IPS-15b (cell line): ENCODE measurements around the gene KHNYN.
A peak's percentile ranks its signal among the peaks of the same experiment; 100 is the strongest.
"Not testable (repeated sequence)": the region's sequence is repeated elsewhere in the genome, so short reads cannot be mapped to it uniquely, and the experiment has no call there.

Experiments
- H3K27me3 ChIP-seq: one replicate; pipeline ENCODE4 v1.6.1; 2013; ENCODE audit warnings: low read length; ENCODE audit not compliant: control insufficient read depth, insufficient read depth
- H3K36me3 ChIP-seq: one replicate; pipeline ENCODE4 v1.6.1; 2013; ENCODE audit warnings: low read length; ENCODE audit not compliant: control insufficient read depth, insufficient read depth
- H3K4me1 ChIP-seq: one replicate; pipeline ENCODE4 v1.6.1; 2013; ENCODE audit warnings: mild to moderate bottlenecking, low read length; ENCODE audit not compliant: control insufficient read depth, insufficient read depth
- H3K4me3 ChIP-seq: one replicate; pipeline ENCODE4 v1.5.1; 2013; ENCODE audit warnings: low read depth, low read length
- H3K9ac ChIP-seq: one replicate; pipeline ENCODE4 v1.6.1; 2013; ENCODE audit warnings: low read depth, mild to moderate bottlenecking, low read length
- H3K9me3 ChIP-seq: one replicate; pipeline ENCODE4 v1.6.1; 2013; ENCODE audit warnings: mild to moderate bottlenecking, low read length; ENCODE audit not compliant: control insufficient read depth, insufficient read depth

The KHNYN gene

DNA sequence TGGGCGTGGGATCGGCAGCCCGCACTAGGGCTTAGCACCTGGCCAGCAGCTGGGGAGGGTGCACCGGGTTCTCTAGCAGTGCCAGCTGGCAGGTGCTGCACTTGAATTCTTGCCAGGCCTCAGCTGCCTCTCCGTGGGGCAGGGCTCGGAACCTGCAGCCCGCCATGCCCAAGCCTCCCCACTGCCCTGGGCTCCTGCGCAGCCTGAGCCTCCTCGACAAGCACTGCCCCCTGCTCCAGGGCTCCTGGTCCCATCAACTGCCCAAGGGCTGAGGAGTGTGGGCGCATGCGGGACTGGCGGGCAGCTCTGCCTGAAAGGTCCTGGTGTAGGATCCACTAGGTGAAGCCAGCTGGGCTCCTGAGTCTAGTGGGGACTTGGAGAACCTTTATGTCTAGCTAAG is 43.5 kb downstream of the KHNYN start:
- Histone ChIP-seq H3K27me3 (no peaks in the 10 kb centered on the region), H3K36me3 (no peaks in the 10 kb centered on the region), H3K4me1 (no peaks in the 10 kb centered on the region), H3K9ac (no peak overlapping the region), H3K9me3 (no peaks in the 10 kb centered on the region), H3K4me3 (no peak overlapping the region)

DNA sequence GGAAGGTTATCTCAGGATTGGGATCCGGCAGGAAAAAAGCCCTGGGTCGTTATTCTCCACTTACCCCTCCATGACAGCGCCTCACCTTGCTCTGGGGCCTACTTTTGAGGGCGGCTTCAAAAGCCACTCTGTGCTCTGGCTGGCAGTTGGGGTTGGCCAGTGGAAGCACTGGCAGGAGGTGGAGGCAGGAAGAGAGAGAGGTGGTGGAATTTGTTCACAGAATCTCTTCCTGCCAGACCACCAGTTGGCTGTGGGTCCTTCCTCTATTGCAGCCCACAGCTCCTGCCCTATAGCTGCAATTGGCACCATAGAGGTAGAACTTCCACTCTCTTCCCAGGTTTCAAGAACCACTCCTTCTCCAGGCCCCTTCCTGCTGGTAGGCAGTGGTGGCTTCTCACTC is 45.5 kb downstream of the KHNYN start:
- no peaks in the 10 kb centered on the region for H3K4me1 ChIP-seq
- H3K27me3 ChIP-seq: no peaks in the 10 kb centered on the region
- no peaks in the 10 kb centered on the region for H3K36me3 ChIP-seq
- no peak overlapping the region for H3K9ac ChIP-seq
- peaks cover 5% of the 10 kb centered on the region for H3K9me3 ChIP-seq
- H3K4me3 ChIP-seq: no peak overlapping the region

DNA sequence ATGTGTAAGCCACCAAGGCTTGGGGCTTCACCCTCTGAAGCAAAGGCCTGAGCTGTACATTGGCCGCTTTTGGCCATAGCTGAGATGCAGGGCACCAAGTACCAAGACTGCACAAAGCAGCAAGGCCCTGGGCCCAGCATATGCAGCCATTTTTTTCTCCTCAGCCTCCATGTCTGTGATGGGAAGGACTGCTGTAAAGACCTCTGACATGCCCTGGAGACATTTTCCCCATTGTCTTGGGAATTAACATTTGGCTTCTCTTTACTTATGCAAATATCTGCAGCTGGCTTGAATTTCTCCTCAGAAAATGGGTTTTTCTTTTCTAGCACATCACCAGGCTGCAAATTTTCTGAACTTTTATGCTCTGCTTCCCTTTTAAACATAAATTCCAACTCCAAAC is 50.2 kb downstream of the KHNYN start:
- not testable (repeated sequence) for H3K4me3 ChIP-seq, H3K4me1 ChIP-seq, H3K27me3 ChIP-seq

DNA sequence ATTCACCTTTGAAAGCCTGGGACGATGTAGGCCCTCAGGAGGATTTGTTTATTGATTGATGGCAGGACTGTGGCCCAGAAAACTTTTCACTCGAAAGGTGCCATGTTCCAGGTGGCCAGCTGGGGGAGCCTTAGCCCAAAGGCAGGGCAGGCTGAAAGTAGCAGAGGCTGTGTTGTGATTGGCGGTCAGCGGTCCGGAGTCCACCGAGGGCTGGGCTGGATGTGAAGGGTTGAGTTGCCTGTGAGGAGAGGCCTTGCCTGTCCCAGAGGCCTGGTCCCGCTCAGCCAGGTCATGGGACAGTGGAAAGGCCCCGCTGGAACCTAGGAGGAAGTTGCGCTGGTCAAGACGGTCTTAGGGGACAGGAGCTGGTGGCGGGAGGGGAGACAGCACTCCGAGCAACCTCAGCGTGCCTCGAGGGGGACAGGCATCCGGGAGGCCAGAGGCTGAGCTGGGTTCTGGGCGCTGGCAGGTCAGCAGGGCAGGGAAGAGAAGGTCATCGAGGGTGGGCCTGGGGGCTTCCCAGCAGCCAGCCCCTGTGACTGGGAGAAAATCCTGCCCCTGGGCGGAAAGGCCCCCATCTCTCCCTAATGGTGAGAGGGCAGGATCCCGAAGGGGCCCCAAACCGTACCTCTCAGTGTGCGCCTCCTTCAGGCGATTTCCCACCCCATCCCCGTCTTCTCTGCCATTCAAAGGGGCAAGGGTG is 52.0 kb downstream of the KHNYN start:
- Histone ChIP-seq H3K9ac (peak overlapping the region; percentile 50), H3K4me1 (no peaks in the 10 kb centered on the region), H3K9me3 (peaks cover 5% of the 10 kb centered on the region), H3K36me3 (no peaks in the 10 kb centered on the region), H3K27me3 (no peaks in the 10 kb centered on the region), H3K4me3 (no peak overlapping the region)

More for the DNA sequence above, 50.2 kb downstream of the KHNYN start:
- not testable (repeated sequence) for H3K36me3 ChIP-seq, H3K9ac ChIP-seq, H3K9me3 ChIP-seq

DNA sequence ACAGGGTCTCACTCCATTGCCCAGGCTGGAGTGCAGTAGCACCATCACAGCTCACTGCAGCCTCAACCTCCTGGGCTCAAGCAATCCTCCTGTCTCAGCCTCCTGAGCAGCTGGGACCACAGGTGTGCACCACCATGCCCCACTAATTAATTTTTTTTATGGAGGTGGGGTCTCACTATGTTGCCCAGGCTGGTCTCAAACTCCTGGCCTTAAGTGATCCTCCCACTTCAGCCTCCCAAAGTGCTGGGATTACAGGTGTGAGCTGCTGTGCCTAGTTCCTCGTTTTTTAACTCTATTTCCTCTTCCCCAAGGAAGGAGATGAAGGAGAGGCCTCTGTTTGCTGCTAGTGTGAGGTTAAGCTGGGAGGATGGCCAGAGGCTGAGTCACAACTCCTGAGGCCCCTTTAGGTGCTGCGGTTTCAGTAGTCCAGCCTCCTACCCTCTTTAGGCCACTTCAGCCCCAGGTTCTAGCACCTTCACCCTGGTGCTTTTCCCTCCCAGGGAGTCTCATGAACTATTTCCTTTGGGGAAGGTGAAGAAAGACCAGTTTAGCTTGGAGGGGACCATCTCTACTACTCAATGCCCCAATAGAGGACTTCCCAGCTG is 53.0 kb downstream of the KHNYN start:
- not testable (repeated sequence) for H3K4me1 ChIP-seq, H3K9me3 ChIP-seq, H3K4me3 ChIP-seq, H3K36me3 ChIP-seq, H3K27me3 ChIP-seq, H3K9ac ChIP-seq

DNA sequence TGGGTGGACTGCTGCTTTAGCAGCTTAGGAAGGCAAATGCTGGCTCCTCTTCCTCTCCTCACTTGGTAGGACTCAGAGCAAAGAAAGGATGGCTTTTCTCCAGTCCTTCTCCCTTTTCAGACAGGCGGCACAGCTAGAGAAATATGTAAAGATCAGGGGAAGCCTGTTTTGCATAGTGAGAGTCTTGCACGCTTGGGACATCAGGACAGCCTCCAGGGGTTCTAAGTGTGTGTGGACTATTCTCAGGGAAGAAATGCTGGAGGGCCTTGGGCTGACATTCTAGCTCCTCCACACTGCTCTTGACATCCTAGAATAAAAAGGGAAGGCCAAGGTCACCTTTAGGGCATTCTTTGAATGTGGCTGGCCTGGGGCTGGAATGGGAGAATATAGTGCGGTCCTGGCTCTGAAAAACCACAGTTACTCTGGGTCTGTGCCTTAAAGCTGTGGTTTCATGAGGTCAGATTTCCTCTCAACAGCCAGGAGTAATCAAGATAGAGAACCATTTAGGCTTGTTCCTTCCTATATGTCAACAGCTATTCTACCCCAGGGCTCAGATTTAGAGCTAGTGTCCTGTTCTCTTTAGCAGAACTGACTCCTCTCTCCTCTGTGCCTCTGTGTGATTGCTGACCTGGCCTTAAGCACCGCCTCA is 54.0 kb downstream of the KHNYN start:
- no peaks in the 10 kb centered on the region for H3K4me1 ChIP-seq
- no peaks in the 10 kb centered on the region for H3K27me3 ChIP-seq
- peaks cover 5% of the 10 kb centered on the region for H3K9me3 ChIP-seq
- H3K36me3 ChIP-seq: no peaks in the 10 kb centered on the region
- H3K4me3 ChIP-seq: no peak overlapping the region
- no peak overlapping the region for H3K9ac ChIP-seq
